GM21381 (cell line): ENCODE data around the gene S100A3.

ENCODE experiments used
- ATAC-seq: cut with Tn5 transposase; IDR thresholded peaks from one replicate; pipeline ENCODE4 v1.9.1; 2021; ENCODE audit warnings: mild to moderate bottlenecking, moderate library complexity; ENCODE audit not compliant: unreplicated experiment

Gene S100A3

DNA sequence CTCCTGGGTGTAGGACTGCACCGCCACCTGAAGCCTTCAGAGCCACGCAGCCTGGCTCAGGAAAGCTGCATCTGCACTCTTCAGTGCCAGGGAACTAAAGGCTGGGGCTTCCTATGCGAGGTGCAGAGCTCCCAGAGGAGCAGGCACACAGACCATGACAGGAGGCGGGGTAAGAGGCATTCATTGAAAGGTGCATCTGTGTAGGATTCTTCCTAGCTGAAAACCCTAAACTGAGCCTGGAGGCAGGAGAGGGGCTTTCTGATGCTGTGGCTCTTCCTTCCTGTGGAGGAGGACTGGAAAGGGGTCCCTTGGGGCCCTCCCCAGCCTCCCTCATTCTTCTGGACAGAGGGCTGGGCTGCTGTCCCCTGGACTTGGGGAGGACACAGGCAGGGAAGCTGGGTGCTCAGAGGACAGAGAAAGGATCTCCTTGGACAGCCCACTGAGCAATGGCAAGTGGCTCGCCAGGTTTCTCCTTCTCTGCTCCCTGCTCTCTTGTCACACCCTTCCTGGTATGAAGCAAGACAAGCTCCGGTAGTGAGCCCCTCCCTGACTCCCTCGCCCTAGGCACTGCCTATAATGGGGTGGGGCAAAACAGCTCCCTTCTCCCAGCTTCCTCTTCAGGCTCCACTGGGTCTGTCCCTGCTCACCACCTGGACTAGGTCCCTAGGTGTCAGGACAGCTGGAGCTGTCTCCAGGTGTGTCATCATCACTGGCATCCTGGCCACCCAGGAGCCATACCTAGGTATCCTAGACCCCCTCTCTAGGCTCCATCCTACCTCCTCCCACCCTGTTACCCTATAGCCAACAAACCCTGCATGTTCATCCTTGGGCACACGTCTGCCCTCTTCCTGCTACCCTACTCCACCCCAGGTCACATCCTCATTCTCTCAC lies 33.3 kb downstream of the S100A3 start:
- ATAC-seq: no peak

DNA sequence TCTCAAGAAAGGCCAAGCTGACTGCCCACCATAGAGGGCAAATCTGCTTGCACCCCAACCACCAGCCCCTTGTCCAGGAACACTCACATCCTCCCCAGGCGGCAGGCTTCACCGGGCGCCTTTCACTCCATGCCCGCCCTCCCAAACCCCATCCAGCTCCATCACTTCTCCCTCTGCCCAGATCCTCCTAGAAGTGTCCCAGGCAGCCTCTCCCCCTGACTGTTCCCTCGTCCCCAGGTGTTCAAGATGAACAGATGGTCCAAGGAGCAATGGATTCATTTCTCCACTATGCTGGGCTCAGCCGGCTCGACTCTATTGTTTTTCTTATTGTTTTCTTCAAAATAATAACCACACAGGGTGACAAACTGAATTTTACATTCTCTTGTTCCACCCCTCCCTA lies 35.4 kb downstream of the S100A3 start:
- no peak for ATAC-seq

DNA sequence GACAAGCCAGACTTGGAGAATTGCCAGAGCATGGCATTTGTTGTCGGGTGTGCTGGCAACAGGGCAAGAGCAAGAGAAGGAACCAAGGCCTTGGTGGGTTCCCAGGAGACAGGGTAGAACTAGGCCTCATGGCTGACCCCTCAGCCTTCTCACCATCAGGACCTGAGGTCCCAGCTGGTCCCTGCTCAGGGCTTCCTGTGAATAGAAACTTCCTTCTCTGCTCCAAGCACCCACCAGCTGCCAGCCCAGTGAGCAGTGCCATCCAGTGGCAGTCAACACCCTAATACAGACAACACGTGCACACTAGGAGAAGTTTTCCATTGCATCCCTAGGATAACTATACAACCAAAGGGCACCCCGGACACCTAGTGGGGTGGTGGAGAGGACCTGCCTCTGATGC lies 36.0 kb downstream of the S100A3 start:
- ATAC-seq: no peak

DNA sequence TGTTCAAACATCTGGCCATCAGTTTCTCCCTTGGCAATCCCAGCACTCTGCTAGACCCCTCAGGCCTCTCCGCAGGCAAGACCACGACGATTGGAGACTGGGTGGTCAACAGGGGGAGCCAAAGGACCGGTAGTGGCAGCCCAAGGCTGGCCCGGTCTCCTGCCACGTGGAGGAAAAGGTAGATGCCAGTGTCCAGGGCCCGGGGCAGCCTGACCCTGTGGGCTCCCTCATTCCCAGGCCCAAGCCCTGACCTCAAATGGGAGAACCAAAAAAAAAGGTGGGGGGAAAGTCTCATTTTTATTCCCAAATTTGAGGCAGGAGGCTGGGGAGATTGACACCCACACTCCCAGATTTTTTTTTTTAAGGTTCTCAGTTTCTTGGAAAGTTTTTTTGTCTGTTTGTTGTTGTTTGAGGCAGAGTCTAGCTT lies 38.1 kb downstream of the S100A3 start:
- no peak for ATAC-seq

DNA sequence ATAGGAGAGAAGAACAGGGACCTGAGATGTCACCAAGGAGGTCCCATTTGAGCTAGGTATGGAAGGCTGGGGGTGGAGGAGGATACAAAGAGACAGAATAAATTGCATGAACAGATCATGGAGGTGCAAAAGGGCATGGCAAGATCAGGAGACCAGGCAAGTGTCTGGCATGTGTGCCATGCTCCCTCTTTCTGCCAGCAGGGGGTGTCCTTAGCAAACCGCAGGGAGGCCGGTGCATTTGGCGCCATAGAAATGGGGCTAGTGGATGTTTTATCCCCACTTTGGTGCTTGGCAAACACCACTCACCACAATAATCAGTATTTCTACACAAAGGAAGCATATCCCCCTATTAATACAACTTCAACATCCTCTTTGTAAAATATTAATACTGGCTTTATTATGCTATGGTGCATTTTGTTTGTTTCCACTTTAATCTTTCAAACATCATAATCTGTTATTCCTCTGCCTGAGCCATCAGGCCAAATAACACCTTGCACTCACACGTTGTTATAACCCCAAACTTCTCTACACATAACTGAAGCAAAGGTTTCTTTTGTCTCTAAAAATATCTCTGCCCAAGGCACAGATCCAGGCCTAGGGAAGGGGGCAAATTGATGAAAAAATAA lies 39.2 kb downstream of the S100A3 start:
- no peak for ATAC-seq

DNA sequence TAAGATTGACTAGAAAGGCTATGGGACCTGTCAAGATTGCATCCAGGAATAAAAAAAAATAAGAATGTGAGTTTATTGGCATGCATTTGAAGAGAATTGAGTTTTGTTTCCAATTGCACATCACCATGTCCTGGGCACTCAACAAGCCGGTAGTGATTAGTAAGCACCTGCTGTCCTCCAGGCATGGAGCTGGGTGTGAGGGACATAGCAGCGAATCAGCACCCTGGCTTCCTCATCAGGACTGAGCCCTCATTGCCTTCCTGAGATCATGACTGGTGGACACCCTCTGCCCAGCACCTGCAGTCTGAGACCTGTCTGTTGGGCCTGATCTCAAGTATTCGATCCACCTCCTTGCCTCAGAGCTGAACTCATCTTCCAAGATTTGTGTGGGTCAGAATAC lies 40.0 kb downstream of the S100A3 start:
- no peak for ATAC-seq

DNA sequence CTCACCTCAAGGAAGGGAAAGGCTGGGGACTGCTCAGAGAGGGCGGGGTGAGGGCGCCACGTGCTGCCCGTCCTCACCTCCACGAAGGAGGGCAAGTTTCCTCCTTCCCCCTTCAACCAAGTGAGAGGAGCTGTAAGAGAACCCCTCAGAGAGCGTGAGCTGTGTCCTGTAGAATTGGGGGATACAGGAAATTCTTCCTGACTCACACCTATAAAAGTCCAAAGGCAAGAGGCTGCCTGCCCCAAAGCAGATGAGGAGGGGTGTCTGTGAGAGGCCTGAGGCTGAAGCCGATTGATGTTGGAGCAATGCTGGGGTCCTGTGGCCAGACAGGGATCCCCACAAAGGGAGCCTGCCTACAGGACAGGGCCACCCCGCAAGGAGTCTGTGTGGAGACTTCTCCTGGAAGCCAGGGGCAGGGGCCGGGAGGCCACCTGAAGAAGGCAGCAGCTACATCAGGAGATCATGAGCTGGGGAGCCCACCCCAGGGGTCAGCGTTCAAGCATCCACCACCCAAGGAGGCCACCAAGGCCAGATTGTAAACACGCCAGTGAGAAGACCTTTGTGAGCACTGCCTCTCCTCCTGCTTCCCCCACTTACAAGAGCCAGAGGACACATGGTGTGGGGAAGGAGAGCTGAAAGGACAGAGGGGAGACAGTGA lies 41.0 kb downstream of the S100A3 start:
- ATAC-seq: no peak

DNA sequence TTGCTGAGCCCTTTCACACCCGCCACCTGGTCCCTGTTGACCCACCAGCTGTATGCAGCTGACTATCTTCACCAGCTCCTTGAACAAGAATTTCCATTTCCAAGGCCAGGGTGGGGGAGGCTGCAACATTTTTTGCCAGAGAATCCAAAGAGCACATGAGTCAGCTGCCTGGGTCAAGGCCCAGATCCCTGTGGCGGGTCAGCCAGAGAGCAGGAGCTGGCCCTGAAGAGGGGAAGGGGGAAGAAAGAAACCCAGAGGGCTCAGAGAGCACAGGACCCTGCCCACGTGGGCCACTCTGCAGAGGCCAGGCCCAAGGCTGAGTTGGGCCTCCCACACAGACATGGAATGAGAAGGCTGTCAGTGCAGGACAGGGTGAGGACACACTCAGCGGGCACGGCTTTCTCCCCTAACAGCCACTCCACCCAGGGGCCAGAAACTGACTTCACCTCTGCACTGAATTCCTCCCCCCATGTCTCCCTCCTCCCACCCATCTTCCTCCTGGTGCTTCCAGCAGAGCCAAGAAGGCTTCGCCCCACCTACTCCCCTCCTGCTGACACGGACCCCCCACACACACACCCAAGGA lies 42.1 kb downstream of the S100A3 start:
- no peak for ATAC-seq

DNA sequence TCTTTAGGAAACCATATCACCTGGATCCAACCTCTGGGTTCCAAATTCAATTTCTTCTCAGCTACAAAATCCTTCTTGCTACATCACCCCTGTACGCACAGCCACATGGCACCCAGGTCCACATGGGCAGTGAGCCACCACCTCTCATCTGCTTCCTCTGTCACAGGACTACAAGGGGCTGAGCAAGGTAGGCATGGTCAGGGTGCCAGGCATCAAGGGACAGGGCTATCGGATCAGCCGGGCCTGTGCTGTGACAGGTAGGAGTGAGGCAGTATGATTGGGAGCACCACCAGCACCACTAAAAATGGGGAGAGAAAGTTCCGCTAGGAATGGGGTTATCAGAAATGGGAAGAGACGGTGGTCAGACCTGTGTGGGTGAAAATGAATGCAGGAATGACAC lies 42.7 kb downstream of the S100A3 start:
- ATAC-seq: no peak

DNA sequence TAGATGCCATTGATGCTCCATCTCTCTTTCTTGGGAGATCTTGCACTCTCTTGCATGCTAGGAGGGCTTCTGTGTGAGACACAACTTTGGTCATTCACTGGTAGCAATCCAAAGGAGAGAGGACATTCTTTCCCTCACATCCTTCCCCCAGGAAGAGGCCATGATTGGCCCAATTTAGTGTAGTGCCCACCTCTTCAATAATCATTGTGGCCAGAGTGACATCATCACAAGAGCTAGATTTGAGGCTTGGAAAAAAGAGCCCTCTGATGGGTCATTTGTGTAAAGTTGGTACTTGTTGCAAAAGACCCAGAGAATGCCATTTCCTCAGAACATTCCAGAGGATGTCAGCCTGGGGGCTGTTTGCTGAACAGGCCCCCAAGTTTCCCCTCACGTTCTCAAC lies 43.5 kb downstream of the S100A3 start:
- ATAC-seq: no peak

DNA sequence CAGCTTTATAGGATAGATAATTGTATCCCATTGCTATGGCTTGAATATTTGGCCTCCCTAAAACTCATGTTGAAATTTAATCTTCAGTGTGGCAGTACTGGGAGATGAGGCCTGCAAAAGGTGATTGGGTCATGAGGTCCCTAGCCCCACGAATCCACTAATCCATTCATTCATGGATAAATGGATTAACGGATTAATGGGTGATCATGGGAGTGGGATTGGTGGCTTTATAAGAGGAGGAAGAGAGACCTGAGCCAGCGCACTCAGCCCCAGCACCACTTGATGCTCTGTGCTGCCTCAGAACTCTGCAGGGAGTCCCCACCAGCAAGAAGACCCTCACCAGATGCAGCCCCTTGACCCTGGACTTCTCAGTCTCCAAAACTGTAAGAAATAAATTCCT lies 45.3 kb downstream of the S100A3 start:
- ATAC-seq: no peak

DNA sequence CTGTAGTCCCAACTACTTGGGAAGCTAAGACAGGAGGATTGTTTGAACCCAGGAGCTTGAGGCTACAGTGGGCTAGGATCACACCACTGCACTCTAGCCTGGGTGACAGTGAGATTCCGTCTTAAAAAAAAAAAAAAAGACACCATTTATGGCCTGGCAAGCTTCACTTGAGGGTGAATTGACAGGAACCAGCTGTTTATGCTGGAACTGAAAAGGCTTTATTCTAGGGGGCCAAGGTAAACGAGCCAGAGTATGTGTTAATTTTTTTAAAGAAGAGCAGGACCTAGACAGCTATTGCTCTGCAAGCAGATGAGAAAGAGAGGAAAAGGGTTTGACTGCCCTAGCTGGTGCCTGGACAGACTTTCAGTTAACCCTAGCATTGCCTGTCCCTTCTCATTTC lies 50.3 kb downstream of the S100A3 start:
- ATAC-seq: no peak
